K562 (cell line): ENCODE measurements around the gene NDUFV3. TPM values are rescaled to one million over a fixed set of nuclear protein-coding genes. Genes with fewer than 3 reads are reported as not detected.

Experiments
- BRF1 ChIP-seq: IDR thresholded peaks from 3 replicates; pipeline ENCODE4 v1.6.1; 2011; ENCODE audit warnings: borderline replicate concordance, mild to moderate bottlenecking; ENCODE audit not compliant: insufficient read length; ENCODE audit errors: extremely low read depth
- C11orf30 ChIP-seq: fragments of 450-650 bp; IDR thresholded peaks from 2 replicates; pipeline ENCODE4 v1.6.1; 2016; ENCODE audit warnings: low read depth, mild to moderate bottlenecking
- DDX20 ChIP-seq: fragments of 450-650 bp; IDR thresholded peaks from 2 replicates; pipeline ENCODE4 v1.6.1; 2016; ENCODE audit warnings: missing genetic modification characterization, low read depth, mild to moderate bottlenecking, missing compliant biosample characterization, moderate library complexity
- ERF ChIP-seq: fragments of 450-650 bp; formaldehyde crosslinking; IDR thresholded peaks from 2 replicates; pipeline ENCODE4 v1.4.0; 2020; ENCODE audit warnings: mild to moderate bottlenecking, mixed read lengths
- ETS2 ChIP-seq: IDR thresholded peaks from 2 replicates; pipeline ENCODE4 v1.6.1; 2016; ENCODE audit warnings: borderline replicate concordance, missing genetic modification characterization, mild to moderate bottlenecking, moderate library complexity, missing compliant biosample characterization; ENCODE audit not compliant: poor library complexity, severe bottlenecking
- EWSR1 ChIP-seq: fragments of 450-650 bp; IDR thresholded peaks from 2 replicates; pipeline ENCODE4 v1.6.1; 2018; ENCODE audit warnings: borderline replicate concordance, mild to moderate bottlenecking, low read depth, moderate library complexity; ENCODE audit not compliant: partially characterized antibody
- HDAC1 ChIP-seq, 2 experiments: fragments of 450-650 bp; IDR thresholded peaks; 2 replicates each; pipeline ENCODE4 v1.6.1; 2016 to 2017; ENCODE audit warnings: inconsistent platforms in 1 of 2, mild to moderate bottlenecking in 1 of 2, moderate library complexity in 1 of 2
- HSF4 ChIP-seq: fragments of 250-450 bp; sonication (Bioruptor Pico); IDR thresholded peaks from 2 replicates; pipeline ENCODE4 v2.1.2; 2022; ENCODE audit warnings: mild to moderate bottlenecking, moderate library complexity, borderline replicate concordance
- MAFF ChIP-seq: IDR thresholded peaks from 2 replicates; pipeline ENCODE4 v1.6.1; 2012; ENCODE audit warnings: low read length, improper control_type of control experiment
- MAFG ChIP-seq: fragments of 450-650 bp; conservative IDR thresholded peaks from 2 replicates; pipeline ENCODE4 v1.6.1; 2016; ENCODE audit warnings: missing genetic modification characterization, missing compliant biosample characterization
- NBN ChIP-seq: fragments of 450-650 bp; IDR thresholded peaks from 2 replicates; pipeline ENCODE4 v1.6.1; 2016; ENCODE audit warnings: low read depth, mild to moderate bottlenecking
- PHF21A ChIP-seq: fragments of 450-650 bp; IDR thresholded peaks from 2 replicates; pipeline ENCODE4 v1.6.1; 2017; ENCODE audit warnings: low read depth, borderline replicate concordance
- RBM39 ChIP-seq: fragments of 200-400 bp; formaldehyde crosslinking; optimal IDR thresholded peaks from 2 replicates; pipeline ENCODE3; 2018; ENCODE audit warnings: low read depth, low read length
- SMARCE1 ChIP-seq: fragments of 450-650 bp; IDR thresholded peaks from 2 replicates; pipeline ENCODE4 v1.7.1; 2016; ENCODE audit warnings: mild to moderate bottlenecking
- SP2 ChIP-seq: IDR thresholded peaks from 2 replicates; pipeline ENCODE4 v1.6.1; 2011; ENCODE audit warnings: mild to moderate bottlenecking, low read depth, low read length, moderate library complexity; ENCODE audit not compliant: poor library complexity, severe bottlenecking; ENCODE audit errors: extremely low read depth
- SRF ChIP-seq, 2 experiments: fragments of 250-450, 450-650 bp in 1 of 2; sonication (Bioruptor Pico) in 1 of 2; sonication (generic) in 1 of 2; formaldehyde crosslinking; IDR thresholded peaks; 2 replicates each; pipeline versions ENCODE4 v1.5.0 to v1.5.1; 2020 to 2022; ENCODE audit warnings: mild to moderate bottlenecking in 1 of 2, missing genetic modification reagents in 1 of 2
- TEAD2 ChIP-seq: fragments of 450-650 bp; IDR thresholded peaks from 2 replicates; pipeline ENCODE4 v1.6.1; 2016; ENCODE audit warnings: missing genetic modification characterization, control low read depth, missing compliant biosample characterization
- TEAD4 ChIP-seq, 2 experiments: sonication (generic) in 1 of 2; formaldehyde crosslinking in 1 of 2; IDR thresholded peaks; 2 replicates each; pipeline versions ENCODE4 v1.6.1 to v1.8.0; 2012 to 2022; ENCODE audit warnings: borderline replicate concordance in 1 of 2, inconsistent platforms in 1 of 2, low read length in 1 of 2, mild to moderate bottlenecking in 1 of 2, missing genetic modification reagents in 1 of 2
- TRIM28 ChIP-seq: fragments of 450-650 bp; IDR thresholded peaks from 2 replicates; pipeline ENCODE4 v1.6.1; 2017
- ZEB2 ChIP-seq: fragments of 450-650 bp; IDR thresholded peaks from 2 replicates; pipeline ENCODE4 v1.6.1; 2016
- ZNF124 ChIP-seq: sonication (generic); formaldehyde crosslinking; IDR thresholded peaks from 2 replicates; pipeline ENCODE4 v1.8.1; 2022; ENCODE audit warnings: missing genetic modification reagents
- ZNF143 ChIP-seq: sonication (generic); formaldehyde crosslinking; IDR thresholded peaks from 2 replicates; pipeline ENCODE4 v1.9.0; 2022; ENCODE audit warnings: mild to moderate bottlenecking, missing genetic modification reagents
- ZNF174 ChIP-seq: fragments of 250-450 bp; sonication (Bioruptor Pico); IDR thresholded peaks from 2 replicates; pipeline ENCODE4 v1.4.0; 2020; ENCODE audit warnings: mild to moderate bottlenecking
- ZNF217 ChIP-seq: sonication (generic); formaldehyde crosslinking; IDR thresholded peaks from 2 replicates; pipeline ENCODE4 v1.8.0; 2022; ENCODE audit warnings: mild to moderate bottlenecking, missing genetic modification reagents
- polyA plus RNA-seq, 8 experiments: library from polyadenylated mRNA; depleted of rRNA in 4 of 8; stranded (reverse) in 5 of 8; unstranded in 3 of 8; fragments of >200 nt; fragmentation: Nextera tagmentation in 2 of 8; fragmentation: Illumina TruSeq in 1 of 8; extraction: Ambion mirVana in 2 of 8; extraction: Trizol in 1 of 8; gene quantifications; 2 replicates each; pipeline versions ENCODE4 v1.2.1 to v1.2.3, GENCODE V29; 2011 to 2014; ENCODE audit warnings: inconsistent platforms in 1 of 8, missing spikeins in 1 of 8
- total RNA-seq, 7 experiments: library from RNA; depleted of rRNA in 6 of 7; stranded (reverse); fragments of >200 nt in 6 of 7; fragmentation: Illumina TruSeq in 2 of 7; extraction: Trizol in 2 of 7; gene quantifications; 2 replicates each; pipeline versions ENCODE4 v1.2.1 to v1.2.3, GENCODE V29; 2011 to 2021; ENCODE audit warnings: low replicate concordance in 1 of 7
- TF ChIP-seq, protein P1 (sequence below): fragments of 250-450 bp; sonication (Bioruptor Pico); IDR thresholded peaks from 2 replicates; pipeline ENCODE4 v1.8.0; 2022; ENCODE audit warnings: inconsistent platforms, mild to moderate bottlenecking, moderate library complexity, borderline replicate concordance

Gene NDUFV3
- total and polyA plus RNA-seq, 9 of the 15 experiments (the other 6 are each of a cell fraction or from before 2014, with no cell fraction given) = 19.1 to 87.8 (median 74.3) TPM

DNA sequence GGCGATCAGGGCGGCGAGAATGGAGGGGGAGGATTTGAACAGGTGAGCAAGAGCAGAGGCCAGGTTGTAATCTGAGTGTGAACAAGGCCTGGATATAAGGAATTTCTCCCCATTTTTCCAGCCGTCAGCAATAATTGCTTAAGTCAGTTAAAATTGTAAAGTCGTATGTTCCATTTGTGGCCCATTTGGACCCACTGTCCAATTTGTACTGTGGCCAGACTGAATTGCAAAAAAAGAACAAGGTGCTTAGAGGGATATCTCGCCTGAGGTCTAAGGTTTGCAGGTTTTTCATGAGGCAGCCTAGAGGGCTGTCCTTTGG is 31.3 kb downstream of the NDUFV3 start (continued):
- TF ChIP-seq ZNF217 (no peak), SRF (CRISPR knock-in tag; IDR thresholded peaks at IDR 0.05) (no peak), ZEB2 (0 out of 2 replicates have a peak, but pooled peaks have one; percentile 13), TRIM28 (no peak), MAFF (peak; percentile 46), DDX20 (no peak), ZNF124 (no peak), PHF21A (no peak), MAFG (peak; percentile 62; the same call in 1 of the 2 replicates), HDAC1 (IDR thresholded peaks at IDR 0.05) (no peak), BRF1 (no peak), RBM39 (peak; percentile 46), ZNF143 (CRISPR knock-in tag) (no peak), ETS2 (tag) (no peak), ERF (CRISPR knock-in tag) (no peak), SP2 (no peak), ZNF174 (no peak), HSF4 (CRISPR knock-in tag) (no peak), NBN (no peak), TEAD2 (no peak), SMARCE1 (0 out of 2 replicates have a peak, but pooled peaks have one; percentile 49), C11orf30 (peak; percentile 85), TEAD4 (IDR thresholded peaks at IDR 0.05; ENCODE audit: low read length) (no peak), TEAD4 (CRISPR knock-in tag; IDR thresholded peaks at IDR 0.05; ENCODE audit: borderline replicate concordance) (no peak), EWSR1 (no peak)
- TF ChIP-seq, protein P1, sequence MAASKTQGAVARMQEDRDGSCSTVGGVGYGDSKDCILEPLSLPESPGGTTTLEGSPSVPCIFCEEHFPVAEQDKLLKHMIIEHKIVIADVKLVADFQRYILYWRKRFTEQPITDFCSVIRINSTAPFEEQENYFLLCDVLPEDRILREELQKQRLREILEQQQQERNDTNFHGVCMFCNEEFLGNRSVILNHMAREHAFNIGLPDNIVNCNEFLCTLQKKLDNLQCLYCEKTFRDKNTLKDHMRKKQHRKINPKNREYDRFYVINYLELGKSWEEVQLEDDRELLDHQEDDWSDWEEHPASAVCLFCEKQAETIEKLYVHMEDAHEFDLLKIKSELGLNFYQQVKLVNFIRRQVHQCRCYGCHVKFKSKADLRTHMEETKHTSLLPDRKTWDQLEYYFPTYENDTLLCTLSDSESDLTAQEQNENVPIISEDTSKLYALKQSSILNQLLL (CRISPR knock-in tag) = no peak
